Activated B cell treated with CpG ODN at 0.5 μM for 24 hours (primary cell): ENCODE results near the gene SH3RF3. TPM values are rescaled to one million over a fixed set of nuclear protein-coding genes. Genes with fewer than 3 reads are reported as not detected.
A peak's percentile ranks its signal among the peaks of the same experiment; 100 is the strongest.

Experiments
- ATAC-seq: fragments of 200-7000 bp; cut with Tn5 transposase; one replicate; pipeline ENCODE4 v1.10.0; 2021; ENCODE audit warnings: low read depth, mild to moderate bottlenecking, moderate library complexity
- CTCF ChIA-PET: fragments of 350-600 bp; sonication (Branson Sonifier 250); formaldehyde crosslinking; loops from one replicate; lab custom pipeline; 2021; ENCODE audit warnings: antibody characterized with exemption; lab: Charles Lee
- POLR2A ChIA-PET: fragments of 350-600 bp; sonication (Branson Sonifier 250); formaldehyde crosslinking; loops from one replicate; lab custom pipeline; 2021; ENCODE audit warnings: antibody characterized with exemption; lab: Charles Lee
- DNase-seq: peaks from one replicate; pipeline ENCODE4 v3.0.0; 2022
- H3K27ac Mint-ChIP-seq: one replicate; pipeline ENCODE4 v1.8.0; 2020; ENCODE audit warnings: mixed read lengths
- H3K27me3 Mint-ChIP-seq: one replicate; pipeline ENCODE4 v1.8.0; 2021; ENCODE audit warnings: mixed read lengths
- H3K36me3 Mint-ChIP-seq: one replicate; pipeline ENCODE4 v1.8.0; 2021; ENCODE audit warnings: low read depth, mixed read lengths
- H3K4me1 Mint-ChIP-seq: one replicate; pipeline ENCODE4 v1.8.0; 2021; ENCODE audit warnings: mixed read lengths
- H3K4me3 Mint-ChIP-seq: one replicate; pipeline ENCODE4 v1.8.0; 2020; ENCODE audit warnings: mild to moderate bottlenecking, mixed read lengths
- H3K9me3 Mint-ChIP-seq: one replicate; pipeline ENCODE4 v1.8.0; 2020; ENCODE audit warnings: mixed read lengths
- intact Hi-C: fragments of 100-400 bp; cut with micrococcal nuclease; formaldehyde crosslinking; loops from one replicate; pipeline ENCODE4 v1.15.1; 2024
- total RNA-seq: library from RNA; stranded (reverse); gene quantifications from 2 replicates; pipeline ENCODE4 v1.2.3, GENCODE V29; 2022
- TF ChIP-seq, protein P1 (sequence below): fragments of 200-600 bp; IDR thresholded peaks from one replicate; pipeline ENCODE4 v1.8.0; 2022; ENCODE audit warnings: antibody characterized with exemption, mild to moderate bottlenecking

SH3RF3 gene
- total RNA-seq, 1 donor from 2014 or later, result 0.09 TPM

DNA sequence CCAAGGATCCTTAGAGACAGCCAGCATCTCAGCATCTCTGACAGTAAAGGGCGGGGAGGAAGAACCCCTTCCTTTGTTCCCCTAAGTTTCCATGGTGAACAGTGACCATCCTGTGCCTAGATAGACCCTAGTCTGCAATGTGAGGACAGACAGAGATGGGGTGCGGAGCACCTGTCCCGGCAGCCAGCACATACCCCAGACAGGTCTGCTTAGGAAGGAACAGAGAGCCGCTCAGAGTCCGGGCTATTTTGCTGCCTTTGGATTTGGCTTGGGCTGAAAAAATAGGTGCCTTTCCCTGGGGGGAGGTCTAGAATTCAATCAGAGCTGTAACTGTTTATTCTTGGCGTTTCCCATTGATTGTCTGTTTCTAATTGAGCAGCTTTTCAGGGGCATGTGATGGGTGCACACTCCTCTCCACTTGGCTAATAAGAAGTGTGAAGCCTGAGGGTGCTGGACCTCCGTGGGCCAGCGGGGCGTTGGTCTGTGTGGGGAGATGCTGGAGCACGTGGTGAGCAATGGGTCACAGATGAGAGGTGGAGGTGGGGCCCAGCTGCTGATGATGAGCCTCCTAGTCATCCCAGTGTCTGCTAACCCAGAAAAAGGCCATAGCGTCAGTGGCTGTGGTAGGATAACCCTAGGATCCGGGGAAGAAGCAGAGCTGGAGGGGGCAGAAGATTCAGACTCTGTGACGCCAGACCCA, 247.9 kb downstream of the SH3RF3 start:
- Mint-ChIP-seq H3K9me3 (no peaks in the 10 kb centered on the region), H3K36me3 (no peaks in the 10 kb centered on the region), H3K27me3 (no peaks in the 10 kb centered on the region), H3K27ac (no peak overlapping the region), H3K4me3 (no peak overlapping the region), H3K4me1 (no peaks in the 10 kb centered on the region)
- DNase-seq (no peak), ATAC-seq (no peak)
- ChIA-PET POLR2A (no interaction called here), CTCF (no interaction called here)
- TF ChIP-seq, protein P1, sequence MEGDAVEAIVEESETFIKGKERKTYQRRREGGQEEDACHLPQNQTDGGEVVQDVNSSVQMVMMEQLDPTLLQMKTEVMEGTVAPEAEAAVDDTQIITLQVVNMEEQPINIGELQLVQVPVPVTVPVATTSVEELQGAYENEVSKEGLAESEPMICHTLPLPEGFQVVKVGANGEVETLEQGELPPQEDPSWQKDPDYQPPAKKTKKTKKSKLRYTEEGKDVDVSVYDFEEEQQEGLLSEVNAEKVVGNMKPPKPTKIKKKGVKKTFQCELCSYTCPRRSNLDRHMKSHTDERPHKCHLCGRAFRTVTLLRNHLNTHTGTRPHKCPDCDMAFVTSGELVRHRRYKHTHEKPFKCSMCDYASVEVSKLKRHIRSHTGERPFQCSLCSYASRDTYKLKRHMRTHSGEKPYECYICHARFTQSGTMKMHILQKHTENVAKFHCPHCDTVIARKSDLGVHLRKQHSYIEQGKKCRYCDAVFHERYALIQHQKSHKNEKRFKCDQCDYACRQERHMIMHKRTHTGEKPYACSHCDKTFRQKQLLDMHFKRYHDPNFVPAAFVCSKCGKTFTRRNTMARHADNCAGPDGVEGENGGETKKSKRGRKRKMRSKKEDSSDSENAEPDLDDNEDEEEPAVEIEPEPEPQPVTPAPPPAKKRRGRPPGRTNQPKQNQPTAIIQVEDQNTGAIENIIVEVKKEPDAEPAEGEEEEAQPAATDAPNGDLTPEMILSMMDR, result no peak
- intact Hi-C loops, result no loop called here

DNA sequence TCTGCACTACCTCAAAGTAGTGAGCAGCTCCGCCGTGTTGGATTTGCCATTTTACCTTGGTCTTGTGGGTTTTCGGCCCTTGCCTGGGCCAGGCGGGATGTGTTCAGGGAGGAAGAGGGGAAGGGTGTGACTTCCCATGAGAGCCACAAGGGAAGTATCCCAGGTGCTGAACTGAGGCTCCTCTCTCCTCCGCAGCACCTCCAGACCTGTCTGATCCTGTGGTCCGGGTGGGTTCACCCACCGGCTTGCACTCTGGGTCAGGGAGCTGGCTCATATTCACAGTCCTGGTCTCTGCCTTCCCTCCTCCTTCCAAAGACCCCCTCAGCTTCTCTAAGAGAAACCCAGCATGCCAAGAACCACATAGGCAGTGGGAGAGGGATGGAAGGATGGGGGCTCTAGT, 249.0 kb downstream of the SH3RF3 start:
- ChIA-PET CTCF (no interaction called here), POLR2A (no interaction called here)
- intact Hi-C loops, result no loop called here
- TF ChIP-seq, protein P1, result no peak
- peak; percentile 2 for DNase-seq
- no peak for ATAC-seq
- Mint-ChIP-seq H3K36me3 (no peaks in the 10 kb centered on the region), H3K4me1 (no peaks in the 10 kb centered on the region), H3K27me3 (no peaks in the 10 kb centered on the region), H3K9me3 (no peaks in the 10 kb centered on the region), H3K27ac (no peak overlapping the region), H3K4me3 (no peak overlapping the region)

DNA sequence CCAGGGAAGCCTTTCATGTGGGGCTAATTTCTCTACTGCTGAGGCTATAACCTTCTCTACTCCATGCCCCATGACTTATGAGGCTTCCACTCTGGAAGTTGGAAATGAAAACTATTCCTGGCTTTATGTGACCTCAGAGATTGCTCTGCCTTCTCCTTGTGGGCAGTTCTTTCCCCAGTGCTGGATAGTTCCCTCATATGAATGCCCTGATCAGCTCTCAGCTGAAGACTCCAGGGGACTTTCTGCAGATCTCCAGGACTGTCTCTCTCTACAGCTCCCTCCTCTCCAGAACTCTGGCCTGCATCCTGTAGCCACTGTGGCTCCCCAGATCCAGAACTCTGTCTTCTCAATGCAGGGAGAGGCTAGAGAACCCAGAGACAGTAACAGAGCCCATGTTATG, 249.7 kb downstream of the SH3RF3 start:
- POLR2A ChIA-PET, result no interaction called here
- H3K36me3 Mint-ChIP-seq, result no peaks in the 10 kb centered on the region
- no peak for ATAC-seq
- DNase-seq, result peak; percentile 7
- H3K9me3 Mint-ChIP-seq, result no peaks in the 10 kb centered on the region
- CTCF ChIA-PET, result no interaction called here
- no peak overlapping the region for H3K27ac Mint-ChIP-seq
- no peak overlapping the region for H3K4me3 Mint-ChIP-seq
- TF ChIP-seq, protein P1, result no peak
- H3K4me1 Mint-ChIP-seq, result no peaks in the 10 kb centered on the region
- intact Hi-C loops, result no loop called here
- no peaks in the 10 kb centered on the region for H3K27me3 Mint-ChIP-seq

DNA sequence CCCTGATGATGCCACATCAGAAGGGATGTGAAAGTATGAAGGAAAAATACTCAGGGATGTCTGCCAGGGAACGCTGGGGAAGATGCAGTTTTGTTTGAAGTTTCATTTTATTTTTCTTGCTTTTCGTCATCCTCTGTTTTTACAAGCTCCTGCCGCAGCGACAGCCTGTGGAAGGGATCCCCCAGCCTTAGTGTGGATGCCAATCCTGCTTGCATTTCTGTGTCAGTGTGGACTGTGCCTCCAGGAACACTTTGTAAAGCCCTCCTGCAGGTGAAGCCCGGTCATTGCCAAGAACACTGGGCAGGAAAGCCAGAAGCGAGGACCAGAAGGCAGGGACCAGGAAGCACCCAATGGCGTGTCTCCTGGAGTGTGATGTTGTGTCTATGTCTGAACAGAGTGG, 250.5 kb downstream of the SH3RF3 start:
- intact Hi-C loops, result no loop called here
- Mint-ChIP-seq H3K27ac (no peak overlapping the region), H3K36me3 (no peaks in the 10 kb centered on the region), H3K27me3 (no peaks in the 10 kb centered on the region), H3K9me3 (no peaks in the 10 kb centered on the region), H3K4me1 (no peaks in the 10 kb centered on the region), H3K4me3 (no peak overlapping the region)
- ATAC-seq (no peak), DNase-seq (no peak)
- ChIA-PET POLR2A (no interaction called here), CTCF (no interaction called here)
- TF ChIP-seq, protein P1, result no peak

DNA sequence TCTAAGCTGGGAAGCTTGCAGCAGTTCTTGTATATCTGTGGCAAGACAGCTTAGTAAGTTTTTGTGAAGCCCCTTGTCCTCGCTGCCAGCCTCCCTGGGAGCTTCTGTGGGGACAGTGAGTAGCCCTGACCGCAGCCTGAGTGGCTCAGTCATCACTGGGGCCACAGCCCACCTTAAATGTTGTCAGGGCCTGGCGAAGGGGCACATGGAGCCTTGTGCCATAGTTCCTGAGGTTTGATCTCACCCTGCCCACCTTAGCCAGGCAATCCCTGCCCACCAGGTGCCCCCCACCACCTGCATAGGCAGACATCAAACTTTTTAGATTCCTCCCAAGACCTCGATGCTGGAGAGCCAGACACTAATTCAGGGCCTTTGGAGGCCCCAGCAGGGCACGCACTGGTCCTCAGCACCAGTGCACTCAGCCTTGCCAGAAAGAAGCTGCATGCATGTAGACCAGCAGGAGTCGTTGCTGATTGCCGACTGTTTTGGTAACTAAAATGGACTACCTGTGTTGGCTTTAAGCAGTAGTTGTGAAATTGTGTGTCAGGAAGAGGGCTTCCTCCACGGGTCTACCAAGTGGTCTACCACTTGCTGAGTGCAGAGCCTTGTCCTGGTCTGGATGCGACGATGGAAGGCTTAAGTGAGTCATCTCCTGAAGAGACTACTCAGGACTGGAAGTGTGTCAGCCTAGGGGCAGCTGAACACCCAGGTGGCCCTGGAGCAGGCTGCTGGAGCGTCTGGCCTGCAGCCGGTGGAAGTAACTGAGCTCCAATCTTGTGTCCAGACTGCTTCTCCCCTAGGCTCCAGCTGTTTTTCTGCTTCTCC, 251.7 kb downstream of the SH3RF3 start:
- H3K9me3 Mint-ChIP-seq, result no peaks in the 10 kb centered on the region
- TF ChIP-seq, protein P1, result no peak
- intact Hi-C loops, result no loop called here
- CTCF ChIA-PET, result no interaction called here
- H3K27ac Mint-ChIP-seq, result no peak overlapping the region
- no peaks in the 10 kb centered on the region for H3K36me3 Mint-ChIP-seq
- no peak overlapping the region for H3K4me3 Mint-ChIP-seq
- ATAC-seq (no peak), DNase-seq (no peak)
- H3K27me3 Mint-ChIP-seq, result no peaks in the 10 kb centered on the region
- POLR2A ChIA-PET, result no interaction called here
- H3K4me1 Mint-ChIP-seq, result no peaks in the 10 kb centered on the region
